A549 (cell line): ENCODE measurements around the gene FNDC7. TPM values are rescaled to one million over a fixed set of nuclear protein-coding genes. Genes with fewer than 3 reads are reported as not detected.
A peak's percentile ranks its signal among the peaks of the same experiment; 100 is the strongest.

ENCODE experiments used
- ATAC-seq, 2 experiments: fragments of 200-7000 bp in 1 of 2; fragments of >200 bp in 1 of 2; cut with Nextera tagmentation in 1 of 2; cut with Tn5 transposase in 1 of 2; 3 replicates each; pipeline versions ENCODE4 v1.8.0 to v1.9.1; 2018 to 2020; ENCODE audit warnings: mild to moderate bottlenecking in 1 of 2, moderate library complexity in 1 of 2
- CTCF ChIA-PET: fragments of 300-600 bp; sonication (Branson Sonifier 250); formaldehyde crosslinking; extraction: SDS; loops from one replicate; lab custom pipeline; 2021; ENCODE audit warnings: antibody characterized with exemption, inconsistent platforms; lab: Yijun Ruan, JAX
- POLR2A ChIA-PET: fragments of 350-600 bp; formaldehyde crosslinking; extraction: SDS; loops from one replicate; lab custom pipeline; 2021; ENCODE audit warnings: antibody characterized with exemption, inconsistent platforms; lab: Yijun Ruan, JAX
- DNase-seq, 2 experiments: peaks; one replicate each; pipeline versions ENCODE4 v3.0.0 to v3.0.0-alpha.2; 2011 to 2016; ENCODE audit warnings: low read depth in 1 of 2, low spot score in 1 of 2
- FAIRE-seq: peaks from 2 replicates; lab custom pipeline; 2011; peaks lifted over from hg19 to GRCh38; lab: Jason Lieb, UNC
- H3K27ac ChIP-seq, 2 experiments: fragments of >200 bp; sonication (Bioruptor Twin); formaldehyde crosslinking; 3 replicates each; pipeline ENCODE4 v1.5.1; 2016 to 2017
- H3K4me1 ChIP-seq: fragments of >200 bp; sonication (Bioruptor Twin); formaldehyde crosslinking; 3 replicates; pipeline ENCODE4 v1.6.1; 2016
- H3K4me2 ChIP-seq: fragments of >200 bp; sonication (Bioruptor Twin); formaldehyde crosslinking; 3 replicates; pipeline ENCODE4 v1.6.1; 2016
- H3K4me3 ChIP-seq: fragments of >200 bp; sonication (Bioruptor Twin); formaldehyde crosslinking; 3 replicates; pipeline ENCODE4 v1.5.1; 2016
- H3K9me3 ChIP-seq: fragments of >200 bp; sonication (Bioruptor Twin); formaldehyde crosslinking; 3 replicates; pipeline ENCODE4 v1.6.1; 2016
- BHLHE40 ChIP-seq: IDR thresholded peaks from 2 replicates; pipeline ENCODE4 v1.6.1; 2012; ENCODE audit warnings: low read depth, low read length, inconsistent platforms
- CBX2 ChIP-seq: fragments of 200-600 bp; sonication (generic); IDR thresholded peaks from 2 replicates; pipeline ENCODE4 v1.6.1; 2016; ENCODE audit warnings: low read depth, mild to moderate bottlenecking, borderline replicate concordance
- ESRRA ChIP-seq: fragments of 150-350 bp; IDR thresholded peaks from 2 replicates; pipeline ENCODE4 v1.6.1; 2014; ENCODE audit warnings: mild to moderate bottlenecking, low read length, borderline replicate concordance
- FOSL2 ChIP-seq, 2 experiments: fragments of 450-650 bp in 1 of 2; fragments of >200 bp in 1 of 2; sonication (Bioruptor Twin) in 1 of 2; formaldehyde crosslinking; IDR thresholded peaks; 2 replicates each; pipeline versions ENCODE4 v1.5.0 to v1.6.1; 2016 to 2020; ENCODE audit warnings: mild to moderate bottlenecking in 1 of 2, moderate library complexity in 1 of 2
- HEYL ChIP-seq: fragments of 250-450 bp; sonication (Bioruptor Pico); IDR thresholded peaks from 2 replicates; pipeline ENCODE4 v1.8.0; 2021; ENCODE audit warnings: mild to moderate bottlenecking, moderate library complexity
- HOXA7 ChIP-seq: fragments of 250-450 bp; sonication (Bioruptor Pico); IDR thresholded peaks from 2 replicates; pipeline ENCODE4 v1.5.0; 2020; ENCODE audit warnings: mild to moderate bottlenecking, moderate library complexity
- JUN ChIP-seq, 2 experiments: fragments of >200 bp; sonication (Bioruptor Twin); formaldehyde crosslinking; IDR thresholded peaks; 2 replicates in 1 of 2; 3 replicates in 1 of 2; pipeline ENCODE4 v1.6.1; 2016 to 2017
- MAFK ChIP-seq: fragments of 450-650 bp; IDR thresholded peaks from 2 replicates; pipeline ENCODE4 v1.6.1; 2014; ENCODE audit not compliant: partially characterized antibody
- MAX ChIP-seq: IDR thresholded peaks from 2 replicates; pipeline ENCODE4 v1.6.1; 2012
- NPAS2 ChIP-seq: fragments of 250-450 bp; sonication (Bioruptor Pico); IDR thresholded peaks from 2 replicates; pipeline ENCODE4 v1.8.0; 2022; ENCODE audit warnings: mild to moderate bottlenecking, moderate library complexity, borderline replicate concordance
- NR3C1 ChIP-seq: fragments of >200 bp; sonication (Bioruptor Twin); formaldehyde crosslinking; IDR thresholded peaks from 3 replicates; pipeline ENCODE4 v1.6.1; 2017
- PHF8 ChIP-seq: fragments of 200-600 bp; sonication (generic); IDR thresholded peaks from 2 replicates; pipeline ENCODE4 v1.6.1; 2016; ENCODE audit warnings: low read depth, mild to moderate bottlenecking, antibody characterized with exemption, moderate library complexity, borderline replicate concordance
- RAD21 ChIP-seq, 2 experiments: fragments of >200 bp in 1 of 2; sonication (Bioruptor Twin) in 1 of 2; formaldehyde crosslinking in 1 of 2; IDR thresholded peaks in 1 of 2; conservative IDR thresholded peaks in 1 of 2; 2 replicates in 1 of 2; 3 replicates in 1 of 2; pipeline ENCODE4 v1.6.1; 2012 to 2018; ENCODE audit warnings: inconsistent platforms in 1 of 2
- RNF2 ChIP-seq: fragments of 200-600 bp; sonication (generic); IDR thresholded peaks from 2 replicates; pipeline ENCODE4 v1.6.1; 2016; ENCODE audit warnings: low read depth, mild to moderate bottlenecking, antibody characterized with exemption, moderate library complexity, borderline replicate concordance
- TP53 ChIP-seq: fragments of 250-450 bp; sonication (Bioruptor Pico); IDR thresholded peaks from 2 replicates; pipeline ENCODE4 v1.5.0; 2021; ENCODE audit warnings: mild to moderate bottlenecking, moderate library complexity
- ZC3H11A ChIP-seq: fragments of 450-650 bp; IDR thresholded peaks from 2 replicates; pipeline ENCODE4 v1.6.1; 2014; ENCODE audit warnings: antibody characterized with exemption, mild to moderate bottlenecking
- ZFP36 ChIP-seq: fragments of 450-650 bp; IDR thresholded peaks from 2 replicates; pipeline ENCODE4 v1.6.1; 2014; ENCODE audit warnings: borderline replicate concordance; ENCODE audit not compliant: partially characterized antibody
- ZNF302 ChIP-seq: fragments of 250-450 bp; sonication (Bioruptor Pico); IDR thresholded peaks from 2 replicates; pipeline ENCODE4 v1.9.0; 2021; ENCODE audit warnings: inconsistent platforms, mild to moderate bottlenecking, moderate library complexity
- WGBS: methylation state at CpG from one replicate; pipeline ENCODE4 v1.1.6; 2017; ENCODE audit errors: missing lambda C conversion rate; 5-methylcytosine and 5-hydroxymethylcytosine counted together
- polyA plus RNA-seq, 4 experiments: library from polyadenylated mRNA; depleted of rRNA in 3 of 4; stranded (reverse); fragments of >200 nt; fragmentation: RNase III in 1 of 4; extraction: RNeasy Plus Mini Kit Qiagen cat#74134 plus additional on column Dnase treatment in 1 of 4; gene quantifications; 2 replicates in 3 of 4; 3 replicates in 1 of 4; pipeline ENCODE4 v1.2.3, GENCODE V29; 2011 to 2017
- TF ChIP-seq, protein P1 (sequence below): fragments of >200 bp; sonication (Bioruptor Twin); formaldehyde crosslinking; IDR thresholded peaks from 3 replicates; pipeline ENCODE4 v1.5.1; 2016
- TF ChIP-seq, protein P2 (sequence below): fragments of >200 bp; sonication (Bioruptor Twin); formaldehyde crosslinking; IDR thresholded peaks from 2 replicates; pipeline ENCODE4 v1.6.1; 2016

FNDC7 gene
- polyA plus RNA-seq, 2 of the 4 experiments (the other 2 are of a cell fraction), result not detected

- ATAC-seq, result peak; percentile 69 to 77
- ChIA-PET CTCF (interaction anchor here (0.9 to 2.1 kb wide), 4 partner anchors 52 to 205 kb away, joined by 3 to 8 read pairs (median 4); no protein-coding TSS in a partner anchor), POLR2A (interaction anchor here (0.5 to 2.7 kb wide), 23 partner anchors 10 to 493 kb away, joined by 3 to 32 read pairs (median 4); partner anchors contain the start of genes EEIG2, GPSM2, HENMT1 and SLC25A24)
- TF ChIP-seq, protein P1, sequence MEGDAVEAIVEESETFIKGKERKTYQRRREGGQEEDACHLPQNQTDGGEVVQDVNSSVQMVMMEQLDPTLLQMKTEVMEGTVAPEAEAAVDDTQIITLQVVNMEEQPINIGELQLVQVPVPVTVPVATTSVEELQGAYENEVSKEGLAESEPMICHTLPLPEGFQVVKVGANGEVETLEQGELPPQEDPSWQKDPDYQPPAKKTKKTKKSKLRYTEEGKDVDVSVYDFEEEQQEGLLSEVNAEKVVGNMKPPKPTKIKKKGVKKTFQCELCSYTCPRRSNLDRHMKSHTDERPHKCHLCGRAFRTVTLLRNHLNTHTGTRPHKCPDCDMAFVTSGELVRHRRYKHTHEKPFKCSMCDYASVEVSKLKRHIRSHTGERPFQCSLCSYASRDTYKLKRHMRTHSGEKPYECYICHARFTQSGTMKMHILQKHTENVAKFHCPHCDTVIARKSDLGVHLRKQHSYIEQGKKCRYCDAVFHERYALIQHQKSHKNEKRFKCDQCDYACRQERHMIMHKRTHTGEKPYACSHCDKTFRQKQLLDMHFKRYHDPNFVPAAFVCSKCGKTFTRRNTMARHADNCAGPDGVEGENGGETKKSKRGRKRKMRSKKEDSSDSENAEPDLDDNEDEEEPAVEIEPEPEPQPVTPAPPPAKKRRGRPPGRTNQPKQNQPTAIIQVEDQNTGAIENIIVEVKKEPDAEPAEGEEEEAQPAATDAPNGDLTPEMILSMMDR, result 0 out of 3 replicates have a peak, but pooled peaks have one; percentile 11
- TF ChIP-seq HOXA7 (CRISPR knock-in tag), result no peak
- TF ChIP-seq MAX, result no peak; the same call in 1 of the 2 replicates
- TF ChIP-seq RAD21 (conservative IDR thresholded peaks at IDR 0.05 in 1 of 2, IDR thresholded peaks at IDR 0.05 in 1 of 2), result peak; percentile 8 to 24; a peak in 1 of 5 replicates
- WGBS, result under 1% methylated on average over 29 of the region's 36 CpGs
- peak overlapping the region; percentile 94 to 96 for H3K27ac ChIP-seq
- H3K9me3 ChIP-seq, result no peaks in the 10 kb centered on the region
- H3K4me2 ChIP-seq, result peak overlapping the region; percentile 82
- peaks cover 19% of the 10 kb centered on the region; the same call in 2 of the 3 replicates for H3K4me1 ChIP-seq
- no peak for FAIRE-seq
- peak; percentile 27 to 71 for DNase-seq
- peak overlapping the region; percentile 96 for H3K4me3 ChIP-seq
Measured at GRCh38 chr1:108692724-108693655, 19.7 kb upstream of the FNDC7 start.

- Histone ChIP-seq H3K27ac (no peak overlapping the region), H3K4me2 (peak overlapping the region; percentile 82), H3K9me3 (no peaks in the 10 kb centered on the region)
- TF ChIP-seq ZNF302 (CRISPR knock-in tag) (no peak), FOSL2 (IDR thresholded peaks at IDR 0.05) (no peak), FOSL2 (CRISPR knock-in tag; IDR thresholded peaks at IDR 0.05) (no peak), CBX2 (no peak), PHF8 (no peak), BHLHE40 (no peak), NPAS2 (CRISPR knock-in tag) (no peak), RAD21 (conservative IDR thresholded peaks at IDR 0.05 in 1 of 2, IDR thresholded peaks at IDR 0.05 in 1 of 2) (no peak), ZFP36 (no peak), HEYL (CRISPR knock-in tag) (no peak), ESRRA (no peak), NR3C1 (no peak), JUN (IDR thresholded peaks at IDR 0.05) (no peak), MAFK (no peak), ZC3H11A (no peak), TP53 (CRISPR knock-in tag) (no peak), RNF2 (no peak)
- TF ChIP-seq, protein P2, sequence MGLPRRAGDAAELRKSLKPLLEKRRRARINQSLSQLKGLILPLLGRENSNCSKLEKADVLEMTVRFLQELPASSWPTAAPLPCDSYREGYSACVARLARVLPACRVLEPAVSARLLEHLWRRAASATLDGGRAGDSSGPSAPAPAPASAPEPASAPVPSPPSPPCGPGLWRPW, result no peak
- TF ChIP-seq, all 56 proteins: peak for 0
- CTCF ChIA-PET, result interaction anchor here (1.6 kb wide), 1 partner anchor 51 kb away, joined by 3 read pairs; no protein-coding TSS in a partner anchor
- H3K4me1 ChIP-seq, result peaks cover 19% of the 10 kb centered on the region; the same call in 2 of the 3 replicates
- 90% methylated on average over 5 of the region's 5 CpGs for WGBS
- H3K4me3 ChIP-seq, result no peak overlapping the region
- ATAC-seq (no peak), DNase-seq (no peak), FAIRE-seq (no peak)
- POLR2A ChIA-PET, result interaction anchor here (0.6 kb wide), 1 partner anchor 35 kb away, joined by 3 read pairs; no protein-coding TSS in a partner anchor
Measured at GRCh38 chr1:108695535-108695934, 17.2 kb upstream of the FNDC7 start.
